ENCODE data around the gene GLCCI1.

Gene GLCCI1

GRCh38 chr7:8085420-8085819 is 116.8 kb downstream of the GLCCI1 start:
- H3K4me2 ChIP-seq (ENCODE audit: low read length): no peak overlapping the region
- no peaks in the 10 kb centered on the region for H3K79me2 ChIP-seq (ENCODE audit: low read length)
- H4K20me1 ChIP-seq (ENCODE audit: insufficient read depth, low read length): no peaks in the 10 kb centered on the region
- no peak overlapping the region for H3K9ac ChIP-seq (ENCODE audit: low read length)
- no peak overlapping the region for H2AFZ ChIP-seq (ENCODE audit: low read depth, low read length)
- H3K27ac ChIP-seq (ENCODE audit: low read length): no peak overlapping the region
- H3K36me3 ChIP-seq (replicated peaks; ENCODE audit: low read depth, low read length): no peaks in the 10 kb centered on the region
- H3K9me3 ChIP-seq (ENCODE audit: insufficient read depth, low read length): no peaks in the 10 kb centered on the region
- H3K27me3 ChIP-seq (ENCODE audit: low read depth, low read length): no peaks in the 10 kb centered on the region
- no peak for TF ChIP-seq EZH2phosphoT487 (IDR thresholded peaks at IDR 0.05; ENCODE audit: low read depth)
- TF ChIP-seq, protein P1, sequence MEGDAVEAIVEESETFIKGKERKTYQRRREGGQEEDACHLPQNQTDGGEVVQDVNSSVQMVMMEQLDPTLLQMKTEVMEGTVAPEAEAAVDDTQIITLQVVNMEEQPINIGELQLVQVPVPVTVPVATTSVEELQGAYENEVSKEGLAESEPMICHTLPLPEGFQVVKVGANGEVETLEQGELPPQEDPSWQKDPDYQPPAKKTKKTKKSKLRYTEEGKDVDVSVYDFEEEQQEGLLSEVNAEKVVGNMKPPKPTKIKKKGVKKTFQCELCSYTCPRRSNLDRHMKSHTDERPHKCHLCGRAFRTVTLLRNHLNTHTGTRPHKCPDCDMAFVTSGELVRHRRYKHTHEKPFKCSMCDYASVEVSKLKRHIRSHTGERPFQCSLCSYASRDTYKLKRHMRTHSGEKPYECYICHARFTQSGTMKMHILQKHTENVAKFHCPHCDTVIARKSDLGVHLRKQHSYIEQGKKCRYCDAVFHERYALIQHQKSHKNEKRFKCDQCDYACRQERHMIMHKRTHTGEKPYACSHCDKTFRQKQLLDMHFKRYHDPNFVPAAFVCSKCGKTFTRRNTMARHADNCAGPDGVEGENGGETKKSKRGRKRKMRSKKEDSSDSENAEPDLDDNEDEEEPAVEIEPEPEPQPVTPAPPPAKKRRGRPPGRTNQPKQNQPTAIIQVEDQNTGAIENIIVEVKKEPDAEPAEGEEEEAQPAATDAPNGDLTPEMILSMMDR (IDR thresholded peaks at IDR 0.05; ENCODE audit: low read depth, low read length): no peak
- H3K4me1 ChIP-seq (ENCODE audit: low read length): no peaks in the 10 kb centered on the region
- no peak overlapping the region for H3K4me3 ChIP-seq (ENCODE audit: low read length)

DNA sequence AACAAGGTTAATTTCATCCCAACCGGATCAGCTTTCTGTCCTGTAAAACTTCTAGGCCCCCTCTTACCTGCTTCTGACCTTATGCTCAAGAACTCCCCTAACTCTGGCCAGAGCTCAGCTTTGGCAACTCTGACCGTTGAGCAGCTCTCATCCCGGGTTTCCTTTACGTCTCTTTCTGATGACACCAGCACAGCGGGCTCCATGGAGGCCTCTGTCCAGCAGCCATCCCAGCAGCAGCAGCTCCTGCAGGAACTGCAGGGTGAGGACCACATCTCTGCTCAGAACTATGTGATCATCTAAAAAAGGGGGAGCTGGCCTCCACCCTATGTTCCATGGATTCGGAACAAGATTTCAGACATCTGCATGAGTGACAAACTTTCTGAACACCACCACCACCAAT is 117.6 kb downstream of the GLCCI1 start:
- Histone ChIP-seq H3K9ac (ENCODE audit: low read length) (no peak overlapping the region), H4K20me1 (ENCODE audit: insufficient read depth, low read length) (no peaks in the 10 kb centered on the region), H3K27me3 (ENCODE audit: low read depth, low read length) (no peaks in the 10 kb centered on the region), H3K27ac (ENCODE audit: low read length) (no peak overlapping the region), H3K4me1 (ENCODE audit: low read length) (no peaks in the 10 kb centered on the region), H3K9me3 (ENCODE audit: insufficient read depth, low read length) (no peaks in the 10 kb centered on the region), H3K4me2 (ENCODE audit: low read length) (no peak overlapping the region), H3K4me3 (ENCODE audit: low read length) (no peak overlapping the region), H3K36me3 (replicated peaks; ENCODE audit: low read depth, low read length) (no peaks in the 10 kb centered on the region), H3K79me2 (ENCODE audit: low read length) (no peaks in the 10 kb centered on the region), H2AFZ (ENCODE audit: low read depth, low read length) (no peak overlapping the region)
- TF ChIP-seq, protein P1 (IDR thresholded peaks at IDR 0.05; ENCODE audit: low read depth, low read length): no peak
- TF ChIP-seq EZH2phosphoT487 (IDR thresholded peaks at IDR 0.05; ENCODE audit: low read depth): no peak

- H4K20me1 ChIP-seq (ENCODE audit: insufficient read depth, low read length): no peaks in the 10 kb centered on the region
- H3K27ac ChIP-seq (ENCODE audit: low read length): no peak overlapping the region
- no peak overlapping the region for H3K9ac ChIP-seq (ENCODE audit: low read length)
- no peaks in the 10 kb centered on the region for H3K36me3 ChIP-seq (replicated peaks; ENCODE audit: low read depth, low read length)
- TF ChIP-seq, protein P1 (IDR thresholded peaks at IDR 0.05; ENCODE audit: low read depth, low read length): no peak
- TF ChIP-seq EZH2phosphoT487 (IDR thresholded peaks at IDR 0.05; ENCODE audit: low read depth): no peak
- no peaks in the 10 kb centered on the region for H3K79me2 ChIP-seq (ENCODE audit: low read length)
- no peak overlapping the region for H3K4me2 ChIP-seq (ENCODE audit: low read length)
- H3K4me1 ChIP-seq (ENCODE audit: low read length): no peaks in the 10 kb centered on the region
- no peak overlapping the region for H2AFZ ChIP-seq (ENCODE audit: low read depth, low read length)
- no peaks in the 10 kb centered on the region for H3K9me3 ChIP-seq (ENCODE audit: insufficient read depth, low read length)
- no peak overlapping the region for H3K4me3 ChIP-seq (ENCODE audit: low read length)
- H3K27me3 ChIP-seq (ENCODE audit: low read depth, low read length): no peaks in the 10 kb centered on the region
These were observed 120.6 kb downstream of the GLCCI1 start for GRCh38 chr7:8089036-8089780.

GRCh38 chr7:8092140-8092539 is 123.5 kb downstream of the GLCCI1 start:
- Histone ChIP-seq H3K79me2 (ENCODE audit: low read length) (no peaks in the 10 kb centered on the region), H3K4me2 (ENCODE audit: low read length) (no peak overlapping the region), H2AFZ (ENCODE audit: low read depth, low read length) (no peak overlapping the region), H3K9ac (ENCODE audit: low read length) (no peak overlapping the region), H4K20me1 (ENCODE audit: insufficient read depth, low read length) (no peaks in the 10 kb centered on the region), H3K4me3 (ENCODE audit: low read length) (no peak overlapping the region), H3K27ac (ENCODE audit: low read length) (no peak overlapping the region), H3K27me3 (ENCODE audit: low read depth, low read length) (no peaks in the 10 kb centered on the region), H3K36me3 (replicated peaks; ENCODE audit: low read depth, low read length) (no peaks in the 10 kb centered on the region), H3K4me1 (ENCODE audit: low read length) (no peaks in the 10 kb centered on the region), H3K9me3 (ENCODE audit: insufficient read depth, low read length) (no peaks in the 10 kb centered on the region)
- TF ChIP-seq EZH2phosphoT487 (IDR thresholded peaks at IDR 0.05; ENCODE audit: low read depth): no peak
- TF ChIP-seq, protein P1 (IDR thresholded peaks at IDR 0.05; ENCODE audit: low read depth, low read length): no peak
